Metanephros (tissue), 1 donor: ENCODE results near the gene ZNF835. TPM values are rescaled to one million over a fixed set of nuclear protein-coding genes. Genes with fewer than 3 reads are reported as not detected.

ENCODE experiments used
- total RNA-seq: library from RNA; depleted of rRNA; stranded (reverse); fragments of >200 nt; gene quantifications from one replicate; pipeline ENCODE4 v1.2.3, GENCODE V29; 2014

The ZNF835 gene
- 7.1 TPM for total RNA-seq

DNA sequence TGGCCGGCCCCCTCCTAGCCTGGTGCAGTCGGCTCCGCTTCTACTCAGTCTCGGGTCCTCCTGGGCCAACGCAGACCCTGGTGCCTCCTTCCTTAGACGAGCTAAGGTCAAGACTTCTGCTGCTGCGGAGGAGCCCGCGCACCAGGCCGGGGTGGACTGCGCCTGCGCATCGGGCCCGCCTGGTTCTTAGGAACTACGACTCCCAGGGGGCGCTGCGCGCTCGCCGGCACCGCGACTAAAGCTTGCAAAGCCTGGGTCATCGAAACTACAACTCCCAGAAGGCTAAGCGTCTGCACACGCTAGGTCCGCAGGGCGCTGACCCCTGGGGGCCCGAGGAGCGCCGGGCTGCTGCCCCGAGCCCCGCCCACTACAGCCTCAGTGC lies at the start of gene ZNF835:
Gene ZNF835, minus strand, starts transcription at position 145 of the 382 bp plus-strand sequence. CDS start 6,559 bp downstream, outside the sequence.

GRCh38 chr19:56642711-56643459 lies 28.7 kb downstream of the ZNF835 start, which contains the start of gene SMIM17:
Gene SMIM17, plus strand, starts transcription at chr19:56643159. Its CDS starts 2,509 bp downstream, at chr19:56645668.

Other genes starting within 250 kb of the ZNF835 start
- 9.1 TPM for gene ZNF667, start 194.4 kb downstream of the ZNF835 start, total RNA-seq
- gene ZNF471, start 163.9 kb downstream of the ZNF835 start, total RNA-seq: 9.3 TPM
- 7.6 TPM for gene ZFP28, start 132.8 kb downstream of the ZNF835 start, total RNA-seq
- 4.9 TPM for gene ZNF470, start 104.3 kb downstream of the ZNF835 start, total RNA-seq
- gene ZNF71, start 76.5 kb downstream of the ZNF835 start, total RNA-seq: 13.8 TPM
- gene SMIM17, start 28.6 kb downstream of the ZNF835 start, total RNA-seq: 0.88 TPM
- gene PEG3, start 169.0 kb upstream of the ZNF835 start, total RNA-seq: 71.2 TPM
- gene ZIM2, start 169.0 kb upstream of the ZNF835 start, total RNA-seq: 3.9 TPM